Measurements from ENCODE around the gene CCPG1.

GRCh38 chr15:55358471-55358870 lies 49.7 kb downstream of the CCPG1 start:
- TF ChIP-seq CTCF (conservative IDR thresholded peaks at IDR 0.05 in 1 of 2, IDR thresholded peaks at IDR 0.05 in 1 of 2; ENCODE audit: low read depth in 1 of 2, low read length in 2 of 2) (no peak), EZH2 (IDR thresholded peaks at IDR 0.05; ENCODE audit: low read length, missing control alignments) (no peak)

Measured in fibroblast of lung (primary cell).